ENCODE data around the gene ZNF558. TPM values are rescaled to one million over a fixed set of nuclear protein-coding genes. Genes with fewer than 3 reads are reported as not detected.

The ZNF558 gene
- total RNA-seq, 1 experiment from 2014 or later, result 18.7 TPM

- Histone ChIP-seq H3K27ac (ENCODE audit: low read depth, low read length, poor library complexity, severe bottlenecking) (no peak overlapping the region), H3K9me3 (ENCODE audit: low read depth, low read length, poor library complexity, severe bottlenecking) (no peaks in the 10 kb centered on the region), H3K36me3 (ENCODE audit: insufficient read depth, low read length, poor library complexity, severe bottlenecking) (no peaks in the 10 kb centered on the region), H3K27me3 (replicated peaks; ENCODE audit: insufficient read depth, low read depth, low read length, poor library complexity) (no peaks in the 10 kb centered on the region), H3K4me3 (ENCODE audit: low read depth, low read length, poor library complexity, severe bottlenecking) (no peak overlapping the region), H3K4me1 (ENCODE audit: insufficient read depth, low read length, poor library complexity, severe bottlenecking) (no peaks in the 10 kb centered on the region)
- CTCF ChIA-PET, result no interaction called here
- TF ChIP-seq CTCF (conservative IDR thresholded peaks at IDR 0.05; ENCODE audit: low read depth, low read length) (no peak), EZH2 (IDR thresholded peaks at IDR 0.05; ENCODE audit: borderline replicate concordance, low read depth, low read length, poor library complexity, severe bottlenecking) (no peak)
- intact Hi-C loops (cut with micrococcal nuclease; ENCODE audit: unreplicated experiment), result no loop called here
- no TSS peak for BruUV-seq (replicated peaks)
- POLR2A ChIA-PET (ENCODE audit: low non-redundant PET), result no interaction called here
- no peak for DNase-seq (ENCODE audit: low spot score)
Measured at GRCh38 chr19:8840708-8841107, 8.6 kb upstream of the ZNF558 start.

GRCh38 chr19:8835877-8836276, 3.8 kb upstream of the ZNF558 start:
- no peak for DNase-seq (ENCODE audit: low spot score)
- H3K9me3 ChIP-seq (ENCODE audit: low read depth, low read length, poor library complexity, severe bottlenecking), result no peaks in the 10 kb centered on the region
- H3K4me1 ChIP-seq (ENCODE audit: insufficient read depth, low read length, poor library complexity, severe bottlenecking), result peaks cover 7% of the 10 kb centered on the region
- no TSS peak for BruUV-seq (replicated peaks)
- CTCF ChIA-PET, result no interaction called here
- no peaks in the 10 kb centered on the region for H3K36me3 ChIP-seq (ENCODE audit: insufficient read depth, low read length, poor library complexity, severe bottlenecking)
- no peak overlapping the region for H3K27ac ChIP-seq (ENCODE audit: low read depth, low read length, poor library complexity, severe bottlenecking)
- POLR2A ChIA-PET (ENCODE audit: low non-redundant PET), result no interaction called here
- intact Hi-C loops (cut with micrococcal nuclease; ENCODE audit: unreplicated experiment), result no loop called here
- H3K27me3 ChIP-seq (replicated peaks; ENCODE audit: insufficient read depth, low read depth, low read length, poor library complexity), result no peaks in the 10 kb centered on the region
- no peak overlapping the region for H3K4me3 ChIP-seq (ENCODE audit: low read depth, low read length, poor library complexity, severe bottlenecking)
- TF ChIP-seq CTCF (conservative IDR thresholded peaks at IDR 0.05; ENCODE audit: low read depth, low read length), result no peak
- TF ChIP-seq EZH2 (IDR thresholded peaks at IDR 0.05; ENCODE audit: borderline replicate concordance, low read depth, low read length, poor library complexity, severe bottlenecking), result no peak

- no peaks in the 10 kb centered on the region for H3K9me3 ChIP-seq (ENCODE audit: low read depth, low read length, poor library complexity, severe bottlenecking)
- no peaks in the 10 kb centered on the region for H3K27me3 ChIP-seq (replicated peaks; ENCODE audit: insufficient read depth, low read depth, low read length, poor library complexity)
- no TSS peak for BruUV-seq (replicated peaks)
- H3K4me3 ChIP-seq (ENCODE audit: low read depth, low read length, poor library complexity, severe bottlenecking), result no peak overlapping the region
- DNase-seq (ENCODE audit: low spot score), result no peak
- CTCF ChIA-PET, result no interaction called here
- no peak for TF ChIP-seq CTCF (conservative IDR thresholded peaks at IDR 0.05; ENCODE audit: low read depth, low read length)
- TF ChIP-seq EZH2 (IDR thresholded peaks at IDR 0.05; ENCODE audit: borderline replicate concordance, low read depth, low read length, poor library complexity, severe bottlenecking), result no peak
- POLR2A ChIA-PET (ENCODE audit: low non-redundant PET), result no interaction called here
- intact Hi-C loops (cut with micrococcal nuclease; ENCODE audit: unreplicated experiment), result no loop called here
- peaks cover 7% of the 10 kb centered on the region for H3K4me1 ChIP-seq (ENCODE audit: insufficient read depth, low read length, poor library complexity, severe bottlenecking)
- peaks cover 3% of the 10 kb centered on the region for H3K36me3 ChIP-seq (ENCODE audit: insufficient read depth, low read length, poor library complexity, severe bottlenecking)
- no peak overlapping the region for H3K27ac ChIP-seq (ENCODE audit: low read depth, low read length, poor library complexity, severe bottlenecking)
Measured at GRCh38 chr19:8835446-8835845, 3.3 kb upstream of the ZNF558 start.

Data from A673 (cell line).